ENCODE results near the gene TRIM37.

TRIM37 gene

DNA sequence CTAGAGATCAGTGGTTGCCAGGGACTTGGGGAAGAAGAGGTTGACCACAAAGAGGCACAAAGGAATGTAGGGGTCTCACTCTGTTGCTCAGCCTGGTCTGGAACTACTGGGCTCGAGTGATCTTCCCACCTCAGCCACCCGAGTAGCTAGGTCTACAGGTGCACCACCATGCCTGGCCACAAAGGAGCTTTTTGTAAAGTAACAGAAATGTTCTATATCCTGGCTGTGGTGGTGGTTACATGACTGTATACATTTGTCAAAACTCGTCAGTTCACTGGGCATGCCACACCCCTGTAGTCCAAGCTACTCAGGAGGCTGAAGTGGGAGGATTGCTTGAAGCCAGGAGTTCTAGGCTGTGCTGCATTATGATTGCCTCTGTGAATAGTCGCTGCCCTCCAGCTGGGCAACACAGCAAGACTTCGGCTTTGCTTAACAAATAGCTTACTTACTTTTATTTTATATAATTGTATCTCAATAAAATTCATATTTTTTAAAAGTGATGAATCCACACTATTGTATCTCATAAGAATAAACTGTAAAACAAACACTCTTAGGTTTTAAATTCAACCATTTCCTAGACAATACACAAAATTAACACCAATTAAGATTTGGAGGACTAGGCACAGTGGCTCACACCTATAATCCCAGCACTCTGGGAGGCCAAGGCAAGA, 43.3 kb upstream of the TRIM37 start:
- Histone ChIP-seq H3K4me3 (replicated peaks; ENCODE audit: insufficient read depth, low read length) (no peak overlapping the region), H3K27ac (replicated peaks) (no peak overlapping the region), H3K27me3 (ENCODE audit: insufficient read depth, poor library complexity, severe bottlenecking) (no peaks in the 10 kb centered on the region)
- no peak for DNase-seq (ENCODE audit: low read depth in 1 of 2, low spot score in 1 of 2)
- TF ChIP-seq GABPA (IDR thresholded peaks at IDR 0.05; ENCODE audit: low read depth) (no peak), SPI1 (IDR thresholded peaks at IDR 0.05; ENCODE audit: borderline replicate concordance, low read depth) (no peak), POLR2AphosphoS5 (IDR thresholded peaks at IDR 0.05; ENCODE audit: low read depth) (no peak)
- TF ChIP-seq, protein P1, sequence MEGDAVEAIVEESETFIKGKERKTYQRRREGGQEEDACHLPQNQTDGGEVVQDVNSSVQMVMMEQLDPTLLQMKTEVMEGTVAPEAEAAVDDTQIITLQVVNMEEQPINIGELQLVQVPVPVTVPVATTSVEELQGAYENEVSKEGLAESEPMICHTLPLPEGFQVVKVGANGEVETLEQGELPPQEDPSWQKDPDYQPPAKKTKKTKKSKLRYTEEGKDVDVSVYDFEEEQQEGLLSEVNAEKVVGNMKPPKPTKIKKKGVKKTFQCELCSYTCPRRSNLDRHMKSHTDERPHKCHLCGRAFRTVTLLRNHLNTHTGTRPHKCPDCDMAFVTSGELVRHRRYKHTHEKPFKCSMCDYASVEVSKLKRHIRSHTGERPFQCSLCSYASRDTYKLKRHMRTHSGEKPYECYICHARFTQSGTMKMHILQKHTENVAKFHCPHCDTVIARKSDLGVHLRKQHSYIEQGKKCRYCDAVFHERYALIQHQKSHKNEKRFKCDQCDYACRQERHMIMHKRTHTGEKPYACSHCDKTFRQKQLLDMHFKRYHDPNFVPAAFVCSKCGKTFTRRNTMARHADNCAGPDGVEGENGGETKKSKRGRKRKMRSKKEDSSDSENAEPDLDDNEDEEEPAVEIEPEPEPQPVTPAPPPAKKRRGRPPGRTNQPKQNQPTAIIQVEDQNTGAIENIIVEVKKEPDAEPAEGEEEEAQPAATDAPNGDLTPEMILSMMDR (IDR thresholded peaks at IDR 0.05; ENCODE audit: insufficient read depth, low read length): no peak
- TF ChIP-seq, protein P2, sequence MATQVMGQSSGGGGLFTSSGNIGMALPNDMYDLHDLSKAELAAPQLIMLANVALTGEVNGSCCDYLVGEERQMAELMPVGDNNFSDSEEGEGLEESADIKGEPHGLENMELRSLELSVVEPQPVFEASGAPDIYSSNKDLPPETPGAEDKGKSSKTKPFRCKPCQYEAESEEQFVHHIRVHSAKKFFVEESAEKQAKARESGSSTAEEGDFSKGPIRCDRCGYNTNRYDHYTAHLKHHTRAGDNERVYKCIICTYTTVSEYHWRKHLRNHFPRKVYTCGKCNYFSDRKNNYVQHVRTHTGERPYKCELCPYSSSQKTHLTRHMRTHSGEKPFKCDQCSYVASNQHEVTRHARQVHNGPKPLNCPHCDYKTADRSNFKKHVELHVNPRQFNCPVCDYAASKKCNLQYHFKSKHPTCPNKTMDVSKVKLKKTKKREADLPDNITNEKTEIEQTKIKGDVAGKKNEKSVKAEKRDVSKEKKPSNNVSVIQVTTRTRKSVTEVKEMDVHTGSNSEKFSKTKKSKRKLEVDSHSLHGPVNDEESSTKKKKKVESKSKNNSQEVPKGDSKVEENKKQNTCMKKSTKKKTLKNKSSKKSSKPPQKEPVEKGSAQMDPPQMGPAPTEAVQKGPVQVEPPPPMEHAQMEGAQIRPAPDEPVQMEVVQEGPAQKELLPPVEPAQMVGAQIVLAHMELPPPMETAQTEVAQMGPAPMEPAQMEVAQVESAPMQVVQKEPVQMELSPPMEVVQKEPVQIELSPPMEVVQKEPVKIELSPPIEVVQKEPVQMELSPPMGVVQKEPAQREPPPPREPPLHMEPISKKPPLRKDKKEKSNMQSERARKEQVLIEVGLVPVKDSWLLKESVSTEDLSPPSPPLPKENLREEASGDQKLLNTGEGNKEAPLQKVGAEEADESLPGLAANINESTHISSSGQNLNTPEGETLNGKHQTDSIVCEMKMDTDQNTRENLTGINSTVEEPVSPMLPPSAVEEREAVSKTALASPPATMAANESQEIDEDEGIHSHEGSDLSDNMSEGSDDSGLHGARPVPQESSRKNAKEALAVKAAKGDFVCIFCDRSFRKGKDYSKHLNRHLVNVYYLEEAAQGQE (IDR thresholded peaks at IDR 0.05; ENCODE audit: insufficient replicate concordance, low read depth): no peak

DNA sequence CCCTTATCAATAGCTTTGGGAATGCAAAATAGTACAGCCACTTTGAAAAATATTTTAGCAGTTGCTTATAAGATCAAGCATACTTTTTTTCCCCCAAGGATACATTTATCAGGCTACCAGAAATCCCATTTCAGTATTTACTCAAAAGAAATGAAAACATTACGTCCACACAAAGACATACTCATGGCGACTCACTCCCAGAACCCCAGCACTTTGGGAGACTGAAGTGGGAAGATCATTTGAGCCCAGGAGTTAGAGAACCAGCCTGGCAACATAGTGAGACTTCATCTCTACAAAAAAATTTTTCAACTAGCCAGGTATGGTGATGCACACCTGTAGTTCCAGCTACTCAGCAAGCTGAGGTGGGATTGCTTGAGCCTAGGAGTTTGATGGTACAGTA, 42.4 kb upstream of the TRIM37 start:
- Histone ChIP-seq H3K27me3 (ENCODE audit: insufficient read depth, poor library complexity, severe bottlenecking) (no peaks in the 10 kb centered on the region), H3K27ac (replicated peaks) (no peak overlapping the region), H3K4me3 (replicated peaks; ENCODE audit: insufficient read depth, low read length) (no peak overlapping the region)
- no peak for TF ChIP-seq GABPA (IDR thresholded peaks at IDR 0.05; ENCODE audit: low read depth)
- TF ChIP-seq, protein P2 (IDR thresholded peaks at IDR 0.05; ENCODE audit: insufficient replicate concordance, low read depth): no peak
- TF ChIP-seq SPI1 (IDR thresholded peaks at IDR 0.05; ENCODE audit: borderline replicate concordance, low read depth): no peak
- TF ChIP-seq, protein P1 (IDR thresholded peaks at IDR 0.05; ENCODE audit: insufficient read depth, low read length): no peak
- no peak for TF ChIP-seq POLR2AphosphoS5 (IDR thresholded peaks at IDR 0.05; ENCODE audit: low read depth)
- no peak for DNase-seq (ENCODE audit: low read depth in 1 of 2, low spot score in 1 of 2)

DNA sequence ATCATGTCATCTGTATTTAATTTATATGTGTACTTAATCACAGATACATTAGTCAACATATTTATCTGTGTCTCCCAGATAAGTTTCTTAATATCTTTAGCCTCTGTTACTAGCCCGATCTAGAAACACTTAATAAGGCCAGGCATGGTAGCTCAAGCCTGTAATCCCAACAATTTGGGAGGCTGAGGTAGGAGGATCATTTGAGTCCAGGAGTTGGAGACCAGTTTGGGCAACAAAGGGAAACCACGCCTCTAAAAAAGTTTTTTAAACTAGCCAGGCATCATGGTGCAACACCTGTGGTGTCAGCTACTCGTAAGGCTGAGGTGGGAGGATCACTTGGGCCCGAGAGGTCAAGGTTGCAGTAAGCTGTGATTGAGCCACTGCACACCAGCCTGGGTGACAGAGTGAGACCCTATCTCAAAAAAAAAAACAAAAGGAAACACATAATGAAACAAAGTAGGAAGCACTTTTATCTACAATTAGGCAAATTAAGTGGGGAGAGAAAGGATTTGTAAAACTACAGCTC, 39.0 kb upstream of the TRIM37 start:
- H3K27ac ChIP-seq (replicated peaks): no peak overlapping the region
- H3K4me3 ChIP-seq (replicated peaks; ENCODE audit: insufficient read depth, low read length): no peak overlapping the region
- TF ChIP-seq, protein P2 (IDR thresholded peaks at IDR 0.05; ENCODE audit: insufficient replicate concordance, low read depth): no peak
- no peak for TF ChIP-seq SPI1 (IDR thresholded peaks at IDR 0.05; ENCODE audit: borderline replicate concordance, low read depth)
- no peaks in the 10 kb centered on the region for H3K27me3 ChIP-seq (ENCODE audit: insufficient read depth, poor library complexity, severe bottlenecking)
- DNase-seq (ENCODE audit: low read depth in 1 of 2, low spot score in 1 of 2): no peak

Measured in HL-60 (cell line).